Mammary microvascular endothelial cell (primary cell): ENCODE data around the gene SERPINA10. TPM values are rescaled to one million over a fixed set of nuclear protein-coding genes. Genes with fewer than 3 reads are reported as not detected.

ENCODE experiments used
- total RNA-seq: library from RNA; depleted of rRNA; stranded (reverse); fragments of >200 nt; gene quantifications from 2 replicates; pipeline ENCODE4 v1.2.3, GENCODE V29; 2015

Gene SERPINA10, protein sequence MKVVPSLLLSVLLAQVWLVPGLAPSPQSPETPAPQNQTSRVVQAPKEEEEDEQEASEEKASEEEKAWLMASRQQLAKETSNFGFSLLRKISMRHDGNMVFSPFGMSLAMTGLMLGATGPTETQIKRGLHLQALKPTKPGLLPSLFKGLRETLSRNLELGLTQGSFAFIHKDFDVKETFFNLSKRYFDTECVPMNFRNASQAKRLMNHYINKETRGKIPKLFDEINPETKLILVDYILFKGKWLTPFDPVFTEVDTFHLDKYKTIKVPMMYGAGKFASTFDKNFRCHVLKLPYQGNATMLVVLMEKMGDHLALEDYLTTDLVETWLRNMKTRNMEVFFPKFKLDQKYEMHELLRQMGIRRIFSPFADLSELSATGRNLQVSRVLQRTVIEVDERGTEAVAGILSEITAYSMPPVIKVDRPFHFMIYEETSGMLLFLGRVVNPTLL
- total RNA-seq, result not detected in 2 replicates

DNA sequence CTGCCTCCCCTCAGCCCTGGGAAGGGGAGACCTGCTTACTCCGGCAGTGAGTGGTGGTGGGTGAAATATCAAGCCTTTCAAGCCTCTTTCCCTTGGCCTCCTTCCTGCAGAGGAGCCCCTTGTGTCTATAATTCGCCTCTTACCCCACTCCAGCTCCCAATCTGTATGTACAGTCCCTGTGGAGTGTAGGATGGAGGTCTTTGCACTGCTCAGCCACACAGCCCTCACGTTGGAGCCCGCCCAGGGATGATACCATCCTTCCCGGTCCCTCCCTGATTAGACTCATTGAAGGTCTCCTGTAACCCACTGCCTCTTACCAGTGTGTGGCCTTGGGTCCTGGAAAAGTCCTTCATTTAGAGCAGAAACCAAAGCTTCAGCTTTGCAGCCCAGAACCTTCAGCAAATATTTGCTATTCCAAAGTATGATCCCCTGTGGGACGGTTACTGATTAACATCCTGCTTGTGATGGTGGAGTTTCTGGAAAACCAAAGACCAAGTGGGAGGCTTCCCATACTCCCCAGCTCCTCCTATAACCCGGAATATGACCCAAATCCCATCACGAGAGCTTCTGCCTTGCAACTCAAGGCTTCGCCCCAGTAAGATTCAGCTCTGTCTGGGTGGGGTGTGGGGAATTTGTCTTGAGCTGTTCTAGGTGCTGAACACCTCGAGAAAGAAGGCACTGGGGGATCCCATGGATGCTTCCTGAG lies at the start of gene SERPINA10:
TSS of gene SERPINA10 (minus strand) at position 397 of the 706 bp plus-strand sequence. CDS start 2,675 bp downstream, outside the sequence.

DNA sequence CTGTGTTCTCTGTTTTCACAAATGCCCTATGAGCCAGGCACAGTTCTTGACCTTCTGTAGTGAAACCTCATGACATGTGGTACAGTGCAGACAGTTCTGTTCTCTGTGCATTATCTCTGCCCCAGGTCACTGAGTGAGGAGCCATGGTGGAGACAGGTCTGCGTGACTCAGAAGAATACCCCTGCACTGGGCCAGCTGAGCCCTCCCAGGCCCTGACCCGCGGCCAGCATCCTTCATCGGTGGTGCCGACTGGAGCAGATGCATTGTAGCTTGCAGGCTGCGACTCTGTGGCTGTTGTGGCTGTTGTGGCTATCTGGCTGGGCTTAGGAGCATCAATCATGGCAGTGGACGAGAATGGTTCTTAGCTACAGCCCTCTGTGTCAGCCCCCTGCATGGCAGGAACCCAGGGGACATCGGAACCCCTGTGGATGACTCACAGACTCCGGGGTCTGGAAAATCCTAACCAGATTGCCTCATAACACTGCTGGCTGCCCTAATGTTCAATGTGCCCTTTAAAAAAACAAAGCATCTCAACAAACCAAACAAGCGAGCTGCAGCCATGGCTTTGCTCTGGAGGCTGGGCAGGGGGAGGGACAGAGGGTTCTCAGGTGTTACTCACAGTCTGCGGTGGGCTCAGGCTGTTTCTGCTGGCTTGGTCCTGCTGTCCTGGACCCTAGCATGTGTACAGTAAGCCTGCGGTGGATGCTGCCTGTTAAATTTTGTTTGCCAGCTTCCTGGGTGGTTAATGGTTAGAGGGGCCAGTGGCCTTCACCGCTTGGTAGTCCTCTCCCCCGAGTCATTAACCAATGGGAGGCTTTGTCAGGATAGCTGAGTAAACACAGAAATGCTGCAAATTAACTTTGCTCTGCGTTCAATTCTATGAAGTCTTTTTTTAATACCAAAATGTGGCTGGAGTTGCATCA lies 29.8 kb upstream of the SERPINA10 start, which contains the start of gene SERPINA6:
TSS of gene SERPINA6 (minus strand) at position 689 of the 923 bp plus-strand sequence. CDS start 8,688 bp downstream, outside the sequence.

Other genes starting within 250 kb of the SERPINA10 start
- 120 and 122 TPM in 2 replicates for gene DDX24, start 212.1 kb downstream of the SERPINA10 start, total RNA-seq
- gene IFI27L1, start 212.0 kb downstream of the SERPINA10 start, total RNA-seq, result 12.1 and 24.4 TPM in 2 replicates
- 2,890 and 3,107 TPM in 2 replicates for gene IFI27, start 182.5 kb downstream of the SERPINA10 start, total RNA-seq
- gene IFI27L2, start 163.7 kb downstream of the SERPINA10 start, total RNA-seq, result 44.7 and 63.9 TPM in 2 replicates
- not detected in 2 replicates for gene PPP4R4, start 118.9 kb downstream of the SERPINA10 start, total RNA-seq
- gene SERPINA6, start 30.1 kb upstream of the SERPINA10 start, total RNA-seq, result not detected in 2 replicates
- not detected in 2 replicates for gene SERPINA2, start 73.4 kb upstream of the SERPINA10 start, total RNA-seq
- not detected in 2 replicates for gene SERPINA1, start 95.3 kb upstream of the SERPINA10 start, total RNA-seq
- gene SERPINA11, start 159.5 kb upstream of the SERPINA10 start, total RNA-seq, result not detected in 2 replicates
- not detected in 2 replicates for gene SERPINA9, start 182.9 kb upstream of the SERPINA10 start, total RNA-seq
- gene SERPINA12, start 216.2 kb upstream of the SERPINA10 start, total RNA-seq, result not detected in 2 replicates